Neutrophil (primary cell): ENCODE measurements around the gene ZNF426.
"Not testable (repeated sequence)": the region's sequence is repeated elsewhere in the genome, so short reads cannot be mapped to it uniquely, and the experiment has no call there.

Experiments
- H3K27ac ChIP-seq: fragments of 200-600 bp; sonication (generic); 2 replicates; pipeline ENCODE4 v1.5.1; 2016; ENCODE audit warnings: mild to moderate bottlenecking, moderate library complexity
- H3K27me3 ChIP-seq: fragments of 200-600 bp; sonication (generic); 2 replicates; pipeline ENCODE4 v1.6.0; 2016; ENCODE audit warnings: mild to moderate bottlenecking
- H3K36me3 ChIP-seq: fragments of 200-600 bp; sonication (generic); 2 replicates; pipeline ENCODE4 v1.5.1; 2017
- H3K4me1 ChIP-seq, 2 experiments: fragments of 200-600 bp in 1 of 2; sonication (generic) in 1 of 2; 1 replicate in 1 of 2; 2 replicates in 1 of 2; pipeline versions ENCODE4 v1.5.1 to v1.6.1; 2013 to 2016; ENCODE audit warnings: low read depth in 1 of 2, low read length in 1 of 2, mild to moderate bottlenecking in 1 of 2, moderate library complexity in 1 of 2; ENCODE audit not compliant: control insufficient read depth in 1 of 2, insufficient read depth in 1 of 2
- H3K4me3 ChIP-seq, 2 experiments: fragments of 200-600 bp in 1 of 2; sonication (generic) in 1 of 2; 1 replicate in 1 of 2; 2 replicates in 1 of 2; pipeline ENCODE4 v1.5.1; 2013 to 2016; ENCODE audit warnings: low read depth in 1 of 2, low read length in 1 of 2, mild to moderate bottlenecking in 1 of 2, moderate library complexity in 1 of 2
- H3K9me3 ChIP-seq: fragments of 200-600 bp; sonication (generic); 2 replicates; pipeline ENCODE4 v1.5.1; 2016
- TF ChIP-seq, protein P1 (sequence below): fragments of 200-600 bp; sonication (generic); IDR thresholded peaks from 2 replicates; pipeline ENCODE4 v1.5.1; 2016; ENCODE audit warnings: antibody characterized with exemption

ZNF426 gene

GRCh38 chr19:9538183-9539058 is at the start of gene ZNF426:
Gene ZNF426 (minus strand): TSS chr19:9538645. CDS start chr19:9536232, 2,413 bp downstream.
- Histone ChIP-seq H3K4me1 (peaks cover 6 to 9% of the 10 kb centered on the region in 2 experiments), H3K9me3 (no peaks in the 10 kb centered on the region), H3K27me3 (no peaks in the 10 kb centered on the region), H3K27ac (peak within 1 kb of the TSS; percentile 91), H3K4me3 (peak within 1 kb of the TSS; percentile 72 to 92), H3K36me3 (peaks cover 28% of the 10 kb centered on the region)
- TF ChIP-seq, protein P1, sequence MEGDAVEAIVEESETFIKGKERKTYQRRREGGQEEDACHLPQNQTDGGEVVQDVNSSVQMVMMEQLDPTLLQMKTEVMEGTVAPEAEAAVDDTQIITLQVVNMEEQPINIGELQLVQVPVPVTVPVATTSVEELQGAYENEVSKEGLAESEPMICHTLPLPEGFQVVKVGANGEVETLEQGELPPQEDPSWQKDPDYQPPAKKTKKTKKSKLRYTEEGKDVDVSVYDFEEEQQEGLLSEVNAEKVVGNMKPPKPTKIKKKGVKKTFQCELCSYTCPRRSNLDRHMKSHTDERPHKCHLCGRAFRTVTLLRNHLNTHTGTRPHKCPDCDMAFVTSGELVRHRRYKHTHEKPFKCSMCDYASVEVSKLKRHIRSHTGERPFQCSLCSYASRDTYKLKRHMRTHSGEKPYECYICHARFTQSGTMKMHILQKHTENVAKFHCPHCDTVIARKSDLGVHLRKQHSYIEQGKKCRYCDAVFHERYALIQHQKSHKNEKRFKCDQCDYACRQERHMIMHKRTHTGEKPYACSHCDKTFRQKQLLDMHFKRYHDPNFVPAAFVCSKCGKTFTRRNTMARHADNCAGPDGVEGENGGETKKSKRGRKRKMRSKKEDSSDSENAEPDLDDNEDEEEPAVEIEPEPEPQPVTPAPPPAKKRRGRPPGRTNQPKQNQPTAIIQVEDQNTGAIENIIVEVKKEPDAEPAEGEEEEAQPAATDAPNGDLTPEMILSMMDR: no peak

DNA sequence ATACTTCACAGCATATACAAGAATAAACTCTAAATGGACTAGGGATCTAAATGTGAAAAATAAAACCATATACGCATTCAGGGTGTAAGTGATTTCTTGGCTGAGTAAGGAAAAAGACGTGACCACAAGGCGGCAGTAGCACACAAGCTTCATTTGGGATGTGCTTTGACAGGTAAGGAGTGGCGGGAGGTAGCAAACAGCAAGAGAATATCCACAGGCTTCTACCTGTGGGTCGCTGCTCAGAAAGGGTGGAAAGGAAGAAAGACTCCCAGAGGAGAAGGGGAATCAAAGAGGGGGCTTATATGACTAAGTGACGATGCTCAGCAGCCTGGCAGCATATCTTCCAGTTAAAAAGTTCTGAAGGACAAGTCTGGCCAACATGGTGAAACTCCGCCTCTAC is 48.3 kb upstream of the ZNF426 start:
- TF ChIP-seq, protein P1: no peak
- no peaks in the 10 kb centered on the region for H3K9me3 ChIP-seq
- no peak overlapping the region for H3K4me3 ChIP-seq
- no peak overlapping the region for H3K27ac ChIP-seq
- no peaks in the 10 kb centered on the region for H3K36me3 ChIP-seq
- peaks cover 5 to 11% of the 10 kb centered on the region in 2 experiments for H3K4me1 ChIP-seq
- peaks cover 44% of the 10 kb centered on the region for H3K27me3 ChIP-seq

- H3K4me1 ChIP-seq: peaks cover 5 to 11% of the 10 kb centered on the region in 2 experiments
- H3K27ac ChIP-seq: peak within 1 kb of the TSS; percentile 82
- H3K9me3 ChIP-seq: no peaks in the 10 kb centered on the region
- peak within 1 kb of the TSS; percentile 84 to 87 for H3K4me3 ChIP-seq
- peaks cover 23% of the 10 kb centered on the region for H3K27me3 ChIP-seq
- no peaks in the 10 kb centered on the region for H3K36me3 ChIP-seq
- TF ChIP-seq, protein P1: peak; percentile 11
Measured at GRCh38 chr19:9584073-9584833, 45.8 kb upstream of the ZNF426 start, which contains the start of gene ZNF121. Gene ZNF121 (minus strand): TSS chr19:9584504. CDS start chr19:9568097, 16,407 bp downstream.

DNA sequence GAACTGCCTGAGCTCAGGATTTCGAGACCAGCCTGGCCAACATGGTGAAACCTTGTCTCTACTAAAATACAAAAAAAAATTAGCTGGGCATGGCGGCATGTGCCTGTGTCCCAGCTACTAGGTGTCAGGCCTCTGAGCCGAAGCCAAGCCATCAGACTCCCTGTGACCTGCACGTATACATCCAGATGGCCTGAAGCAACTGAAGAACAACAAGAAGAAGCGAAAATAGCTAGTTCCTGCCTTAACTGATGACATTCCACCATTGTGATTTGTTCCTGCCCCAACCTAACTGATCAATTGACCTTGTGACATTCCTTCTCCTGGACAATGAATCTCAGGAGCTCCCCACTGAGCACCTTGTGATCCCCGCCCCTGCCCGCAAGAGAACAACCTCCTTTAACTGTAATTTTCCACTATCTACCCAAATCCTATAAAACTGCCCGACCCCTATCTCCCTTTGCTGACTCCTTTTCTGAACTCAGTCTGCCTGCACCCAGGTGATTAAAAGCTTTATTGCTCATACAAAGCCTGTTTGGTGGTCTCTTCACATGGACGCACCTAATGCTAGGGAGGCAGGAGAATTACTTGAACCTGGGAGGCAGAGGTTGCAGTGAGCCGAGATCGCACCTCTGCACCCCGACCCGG is 43.8 kb upstream of the ZNF426 start:
- not testable (repeated sequence) for H3K4me3 ChIP-seq, H3K27ac ChIP-seq, H3K9me3 ChIP-seq, H3K27me3 ChIP-seq, H3K36me3 ChIP-seq
- H3K4me1 ChIP-seq: peaks cover 5 to 11% of the 10 kb centered on the region in 2 experiments

DNA sequence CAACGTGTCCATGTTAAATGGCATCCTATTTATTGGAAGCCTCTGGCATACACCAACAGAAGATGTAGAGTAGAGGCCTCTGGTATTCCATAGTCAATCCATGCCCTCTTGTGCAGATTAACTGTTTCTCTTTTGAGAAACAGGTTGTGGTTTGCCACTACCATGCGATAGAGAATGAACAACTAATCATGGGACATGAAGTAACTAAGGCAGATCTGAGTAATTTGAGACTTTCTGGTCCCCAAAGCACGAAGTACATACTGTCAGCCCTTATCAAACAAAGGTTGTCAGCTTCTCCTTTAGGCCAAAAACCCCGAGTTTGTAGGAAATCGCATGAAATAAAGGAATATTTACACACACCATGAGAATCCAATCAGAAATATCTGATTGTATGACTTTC is 42.3 kb upstream of the ZNF426 start:
- no peaks in the 10 kb centered on the region for H3K9me3 ChIP-seq
- TF ChIP-seq, protein P1: no peak
- H3K27ac ChIP-seq: no peak overlapping the region
- H3K4me3 ChIP-seq: no peak overlapping the region
- no peaks in the 10 kb centered on the region for H3K27me3 ChIP-seq
- H3K36me3 ChIP-seq: no peaks in the 10 kb centered on the region
- peaks cover 5 to 11% of the 10 kb centered on the region in 2 experiments for H3K4me1 ChIP-seq
